HepG2 (cell line): ENCODE data around the gene RPL26.

Source experiments
- BCL3 ChIP-seq: sonication (generic); formaldehyde crosslinking; IDR thresholded peaks from 2 replicates; pipeline ENCODE4 v1.5.1; 2020; ENCODE audit warnings: mild to moderate bottlenecking, missing genetic modification reagents, moderate library complexity
- FOXP4 ChIP-seq: sonication (generic); formaldehyde crosslinking; IDR thresholded peaks from 2 replicates; pipeline ENCODE4 v1.4.0; 2020; ENCODE audit warnings: missing genetic modification reagents
- MXI1 ChIP-seq: IDR thresholded peaks from 3 replicates; pipeline ENCODE4 v1.6.1; 2012; ENCODE audit warnings: low read depth, low read length, inconsistent platforms, borderline replicate concordance
- NFE2 ChIP-seq: sonication (generic); formaldehyde crosslinking; IDR thresholded peaks from 2 replicates; pipeline ENCODE4 v1.4.0; 2020; ENCODE audit warnings: missing genetic modification reagents
- POLR2A ChIP-seq, 2 experiments: IDR thresholded peaks; 2 replicates each; pipeline ENCODE4 v1.6.1; 2011; ENCODE audit warnings: low read depth in 2 of 2, low read length in 2 of 2, mild to moderate bottlenecking in 1 of 2, moderate library complexity in 1 of 2; ENCODE audit not compliant: insufficient read depth in 1 of 2
- RFX5 ChIP-seq: IDR thresholded peaks from 2 replicates; pipeline ENCODE4 v1.6.1; 2011; ENCODE audit warnings: low read depth, low read length, improper control_type of control experiment
- TAF1 ChIP-seq: sonication (generic); formaldehyde crosslinking; IDR thresholded peaks from 2 replicates; pipeline ENCODE4 v1.4.0; 2020; ENCODE audit warnings: missing genetic modification reagents
- TARDBP ChIP-seq: sonication (generic); formaldehyde crosslinking; IDR thresholded peaks from 2 replicates; pipeline ENCODE4 v1.8.0; 2022; ENCODE audit warnings: mild to moderate bottlenecking, missing genetic modification reagents
- USF2 ChIP-seq, 2 experiments: sonication (generic) in 1 of 2; formaldehyde crosslinking in 1 of 2; IDR thresholded peaks; 2 replicates each; pipeline versions ENCODE4 v1.5.1 to v1.6.1; 2011 to 2020; ENCODE audit warnings: borderline replicate concordance in 1 of 2, low read depth in 1 of 2, low read length in 1 of 2, mild to moderate bottlenecking in 1 of 2, missing genetic modification reagents in 1 of 2, moderate library complexity in 1 of 2
- ZNF644 ChIP-seq: IDR thresholded peaks from 2 replicates; pipeline ENCODE4 v1.6.1; 2016; ENCODE audit warnings: low read depth
- ZNF691 ChIP-seq: sonication (generic); formaldehyde crosslinking; IDR thresholded peaks from 2 replicates; pipeline ENCODE4 v1.4.0; 2020; ENCODE audit warnings: missing genetic modification reagents, low read depth, mild to moderate bottlenecking, borderline replicate concordance
- ZZZ3 ChIP-seq: sonication (generic); formaldehyde crosslinking; IDR thresholded peaks from 2 replicates; pipeline ENCODE4 v1.4.0; 2020; ENCODE audit warnings: missing genetic modification reagents, mild to moderate bottlenecking, borderline replicate concordance

GRCh38 chr17:8332688-8333087 is 50.3 kb downstream of the RPL26 start:
- TF ChIP-seq BCL3 (CRISPR knock-in tag) (no peak), RFX5 (no peak), NFE2 (no peak), POLR2A (IDR thresholded peaks at IDR 0.05; ENCODE audit: insufficient read depth in 1 of 2, low read depth in 2 of 2, low read length in 2 of 2) (no peak), ZZZ3 (CRISPR knock-in tag) (no peak), ZNF691 (CRISPR knock-in tag) (no peak), USF2 (IDR thresholded peaks at IDR 0.05; ENCODE audit: low read depth, low read length) (no peak), USF2 (CRISPR knock-in tag; IDR thresholded peaks at IDR 0.05; ENCODE audit: borderline replicate concordance) (no peak), ZNF644 (CRISPR knock-in tag) (no peak), MXI1 (no peak), FOXP4 (no peak), TARDBP (CRISPR knock-in tag) (no peak), TAF1 (CRISPR knock-in tag) (no peak)
